IPS DF 6.9 (cell line): ENCODE results near the gene SLC7A10.

ENCODE experiments used
- DNase-seq: peaks from one replicate; pipeline ENCODE4 v3.0.0-alpha.2; 2013; ENCODE audit warnings: low read depth, low spot score
- H3K27ac ChIP-seq: one replicate; pipeline ENCODE4 v1.5.1; 2013; ENCODE audit warnings: low read length, control low read depth
- H3K27me3 ChIP-seq: 2 replicates; pipeline ENCODE4 v1.6.1; 2013; ENCODE audit warnings: mild to moderate bottlenecking, low read length; ENCODE audit not compliant: control insufficient read depth, insufficient read depth
- H3K36me3 ChIP-seq: 2 replicates; pipeline ENCODE4 v1.6.1; 2013; ENCODE audit warnings: low read length; ENCODE audit not compliant: control insufficient read depth, insufficient read depth
- H3K4me1 ChIP-seq: 2 replicates; pipeline ENCODE4 v1.6.1; 2013; ENCODE audit warnings: low read length; ENCODE audit not compliant: control insufficient read depth, insufficient read depth
- H3K4me3 ChIP-seq: 2 replicates; pipeline ENCODE4 v1.5.1; 2013; ENCODE audit warnings: mild to moderate bottlenecking, low read length
- H3K9me3 ChIP-seq: 2 replicates; pipeline ENCODE4 v1.6.1; 2013; ENCODE audit warnings: low read length, inconsistent platforms; ENCODE audit not compliant: control insufficient read depth, insufficient read depth
- WGBS: extraction: QIAGEN DNeasy Blood & Tissue Kit; methylation state at CpG from one replicate; pipeline ENCODE4 v1.1.7; 2013; ENCODE audit warnings: mixed read lengths, missing lambda C conversion rate; ENCODE audit not compliant: insufficient read length, insufficient coverage; 5-methylcytosine and 5-hydroxymethylcytosine counted together

The SLC7A10 gene

DNA sequence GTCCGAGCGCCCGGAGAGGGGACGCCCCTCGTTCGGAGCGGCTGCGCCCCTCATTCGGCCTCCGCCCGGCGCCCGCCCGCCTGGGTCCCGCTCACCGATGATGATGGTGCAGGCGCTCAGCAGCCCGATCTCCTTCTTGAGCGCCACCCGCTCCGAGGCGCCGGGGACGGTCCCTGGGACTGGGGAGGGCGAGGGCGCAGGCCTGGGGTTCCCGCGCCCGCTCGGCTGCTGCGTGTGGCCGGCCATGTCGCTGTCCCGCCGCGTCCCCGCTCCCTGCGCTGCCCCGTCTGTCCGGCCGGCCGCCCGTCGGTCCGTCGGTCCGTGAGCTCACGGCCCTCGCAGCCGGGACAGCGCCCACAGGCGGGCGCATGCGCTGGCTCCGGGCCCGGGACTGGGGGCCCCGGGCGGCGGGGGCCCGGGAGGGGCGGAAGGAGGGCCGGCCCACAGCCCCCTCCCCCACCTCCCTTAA, at the start of gene SLC7A10:
Gene SLC7A10, minus strand, starts transcription at position 393 of the 469 bp plus-strand sequence. Its CDS starts 147 bp downstream, at position 246.
- Histone ChIP-seq H3K4me3 (peak within 1 kb of the TSS; percentile 42; the same call in 1 of the 2 replicates), H3K27ac (no peak within 1 kb of the TSS), H3K27me3 (peaks cover 13% of the 10 kb centered on the region), H3K36me3 (no peaks in the 10 kb centered on the region), H3K4me1 (peaks cover 5% of the 10 kb centered on the region), H3K9me3 (no peaks in the 10 kb centered on the region)
- whole genome bisulfite sequencing: no CpG with 5 or more reads among the region's 62 CpGs
- DNase-seq: no peak

DNA sequence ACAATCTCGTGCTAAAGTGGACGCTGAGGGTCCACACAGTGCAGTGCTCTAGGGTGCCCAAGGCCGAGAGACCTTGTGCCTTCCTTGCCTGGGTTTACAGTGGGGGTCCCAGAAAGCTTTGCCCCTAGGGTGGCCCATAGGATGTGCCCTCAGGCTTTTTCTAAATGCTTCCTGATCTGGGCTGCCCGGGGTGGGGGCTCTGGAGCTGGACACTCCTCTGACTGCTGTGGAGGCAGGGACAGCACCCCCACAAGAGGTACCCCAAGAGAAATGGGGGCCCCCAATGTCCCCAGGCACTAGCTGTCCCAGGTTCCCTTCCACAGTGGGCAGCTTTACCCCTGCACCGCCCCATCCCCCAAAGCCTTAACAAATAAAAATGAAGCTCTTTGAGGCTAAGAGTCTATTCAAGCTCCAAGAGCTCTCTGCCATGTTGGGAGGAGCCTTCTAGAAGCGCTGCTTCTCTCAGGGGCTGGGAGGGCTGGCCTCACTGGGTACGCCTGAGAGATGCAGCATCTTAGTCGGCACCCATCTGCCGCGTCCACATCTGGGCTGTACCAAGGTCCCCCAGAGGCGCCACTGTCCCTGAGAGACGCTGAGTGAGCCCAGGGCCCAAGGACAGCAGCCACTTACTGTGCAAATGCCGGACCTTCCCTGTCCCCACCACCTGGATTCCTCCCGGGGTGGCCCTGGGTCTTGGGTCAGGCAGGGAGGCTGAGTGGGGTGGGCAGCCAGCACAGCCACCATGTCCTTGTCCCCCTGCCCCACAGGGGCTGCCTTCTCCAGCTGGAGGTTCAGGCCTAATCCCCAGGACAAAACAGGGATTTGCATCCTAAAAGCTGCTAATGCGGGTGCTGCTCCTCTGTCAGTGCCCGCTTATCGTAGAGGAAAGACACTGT, 49.3 kb upstream of the SLC7A10 start:
- H3K27ac ChIP-seq: no peak overlapping the region
- WGBS: no CpG with 5 or more reads among the region's 17 CpGs
- DNase-seq: no peak

DNA sequence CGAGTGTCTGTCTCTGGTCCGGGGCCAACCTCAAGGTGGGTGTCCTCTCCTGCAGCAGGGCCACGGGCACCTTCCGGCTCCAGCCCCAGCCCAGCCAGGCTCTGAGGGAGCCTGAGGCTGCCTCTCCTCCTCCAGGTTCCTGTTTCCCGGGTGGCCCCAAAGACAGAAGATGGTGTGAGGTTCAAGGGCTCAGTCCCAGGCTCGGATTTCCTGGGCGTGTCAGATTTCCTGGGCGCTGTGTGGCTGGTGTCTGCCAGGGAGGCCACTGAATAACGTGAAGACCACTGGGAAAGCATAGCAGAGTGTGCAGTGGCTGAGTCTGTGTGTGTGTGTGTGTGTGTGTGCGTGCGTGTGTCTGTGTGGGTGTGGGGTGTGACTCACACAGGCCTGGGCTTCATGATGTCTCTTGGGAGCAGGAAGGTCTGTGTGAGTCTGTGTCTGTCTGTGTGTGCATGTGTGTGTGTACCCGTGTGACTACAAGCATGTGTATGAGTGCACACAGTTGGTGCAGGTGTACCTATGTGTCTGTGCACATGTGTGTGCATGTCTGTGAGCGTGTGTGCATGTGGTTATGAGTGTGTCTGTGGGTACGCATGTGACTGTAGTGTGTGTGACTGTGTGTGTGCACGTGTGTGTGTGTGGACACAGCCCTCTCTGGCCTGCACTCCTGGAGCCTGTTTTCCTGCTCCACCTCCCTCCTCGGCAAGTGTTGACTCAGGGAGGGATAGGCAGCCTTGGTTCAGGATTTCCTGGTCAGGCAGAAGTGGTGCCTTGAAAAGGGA, 48.4 kb upstream of the SLC7A10 start:
- Histone ChIP-seq H3K27me3 (no peaks in the 10 kb centered on the region), H3K27ac (no peak overlapping the region), H3K4me1 (peaks cover 6% of the 10 kb centered on the region), H3K9me3 (no peaks in the 10 kb centered on the region), H3K36me3 (no peaks in the 10 kb centered on the region), H3K4me3 (no peak overlapping the region)
- no peak for DNase-seq
- no CpG with 5 or more reads among the region's 16 CpGs for WGBS

More for the DNA sequence above, 49.3 kb upstream of the SLC7A10 start:
- Histone ChIP-seq H3K36me3 (no peaks in the 10 kb centered on the region), H3K4me3 (no peak overlapping the region), H3K27me3 (no peaks in the 10 kb centered on the region), H3K9me3 (no peaks in the 10 kb centered on the region), H3K4me1 (peaks cover 6% of the 10 kb centered on the region)

DNA sequence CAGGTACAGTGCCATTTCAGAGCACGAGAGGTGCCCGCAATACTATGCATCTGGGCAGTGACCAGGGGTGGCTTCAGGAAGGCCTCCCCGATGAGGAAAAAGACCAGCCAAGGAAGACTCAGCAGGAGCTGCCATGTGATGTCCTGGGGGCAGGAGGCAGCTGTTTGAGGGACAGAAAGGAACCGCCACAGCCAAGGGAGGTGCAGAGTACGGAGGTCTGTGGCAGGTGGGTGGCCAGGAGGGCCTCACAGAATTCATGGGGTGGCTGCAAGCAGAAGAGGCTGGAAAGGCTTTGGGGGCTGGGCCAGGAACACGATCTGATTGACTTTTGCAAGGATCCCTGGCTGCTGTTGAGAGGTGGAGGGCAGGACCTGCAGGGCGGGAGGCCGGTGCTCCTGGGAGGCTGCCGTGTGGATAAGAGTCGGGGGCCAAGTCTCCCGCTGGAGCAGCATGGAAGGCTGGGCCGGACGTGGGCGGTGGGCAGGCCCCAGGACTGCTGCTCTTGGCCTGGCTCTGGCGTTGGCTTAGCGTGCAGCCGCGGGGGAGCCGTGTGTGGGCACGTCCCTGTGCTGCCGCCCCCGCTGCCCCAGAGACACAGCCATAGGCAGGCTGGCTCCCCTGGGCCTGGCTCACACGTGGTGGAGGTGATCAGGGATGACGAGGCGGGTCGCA, 47.6 kb upstream of the SLC7A10 start:
- DNase-seq: no peak
- no peak overlapping the region for H3K27ac ChIP-seq
- WGBS: no CpG with 5 or more reads among the region's 26 CpGs
- no peaks in the 10 kb centered on the region for H3K9me3 ChIP-seq
- no peaks in the 10 kb centered on the region for H3K36me3 ChIP-seq
- no peaks in the 10 kb centered on the region for H3K27me3 ChIP-seq
- H3K4me3 ChIP-seq: no peak overlapping the region
- peaks cover 6% of the 10 kb centered on the region for H3K4me1 ChIP-seq

DNA sequence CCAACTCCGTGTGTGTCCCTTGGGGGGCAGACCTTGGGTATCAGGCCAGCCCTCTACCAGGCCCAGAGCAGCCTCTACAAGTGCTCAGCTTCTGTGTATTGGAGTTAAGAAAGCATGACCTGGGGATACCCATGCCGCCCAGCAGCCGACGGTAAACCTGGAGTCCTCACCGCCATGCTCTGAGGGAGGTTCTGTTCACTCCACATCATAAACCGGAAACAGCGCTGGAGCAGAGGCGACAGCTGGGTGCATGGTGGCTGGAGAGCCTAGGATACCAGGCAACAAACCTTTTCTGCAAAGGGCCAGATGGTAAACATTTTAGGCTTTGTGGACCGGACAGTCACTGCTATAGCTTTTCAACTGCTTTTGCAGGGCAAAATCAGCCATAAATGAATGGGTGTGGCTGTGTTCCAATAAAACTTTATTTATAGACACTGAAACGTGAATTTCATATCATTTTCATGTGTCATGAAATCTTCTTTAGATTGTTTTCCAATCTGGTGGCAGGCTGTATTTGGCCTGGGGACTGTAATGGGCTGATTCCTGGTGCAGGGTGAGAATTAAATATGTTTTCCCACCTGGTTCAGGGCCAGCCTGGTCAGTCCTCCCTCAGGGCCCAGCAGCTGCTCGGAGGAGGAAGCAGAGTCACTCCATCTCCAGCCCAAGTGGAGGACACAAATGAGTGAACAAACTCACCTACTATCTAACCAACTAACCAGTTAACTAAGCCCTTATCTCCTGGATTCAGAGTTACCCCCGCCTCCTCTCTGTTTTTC, 45.8 kb upstream of the SLC7A10 start:
- no peak overlapping the region for H3K4me3 ChIP-seq

DNA sequence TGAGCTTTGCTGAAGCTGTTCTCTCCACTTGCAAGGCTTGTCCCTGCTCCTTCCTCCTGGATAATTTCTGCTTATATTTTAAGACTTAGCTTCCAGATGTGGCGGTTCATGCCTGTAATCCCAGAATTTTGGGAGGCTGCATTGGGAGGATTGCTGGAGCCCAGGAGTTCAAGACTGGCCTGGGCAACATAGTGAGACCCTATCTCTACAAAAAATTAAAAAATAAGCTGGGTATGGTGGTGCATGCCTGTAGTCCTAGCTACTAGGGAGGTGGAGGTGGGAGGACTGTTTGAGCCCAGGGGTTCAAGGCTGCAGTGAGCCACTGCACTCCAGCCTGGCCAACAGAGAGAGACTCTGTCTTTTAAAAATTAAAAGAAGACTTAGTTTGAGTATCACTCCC, 45.1 kb upstream of the SLC7A10 start:
- H3K4me3 ChIP-seq: no peak overlapping the region
- no peak for DNase-seq
- H3K27me3 ChIP-seq: no peaks in the 10 kb centered on the region
- WGBS: no CpG with 5 or more reads among the region's 1 CpG
- no peaks in the 10 kb centered on the region for H3K9me3 ChIP-seq
- H3K4me1 ChIP-seq: peaks cover 6% of the 10 kb centered on the region
- no peak overlapping the region for H3K27ac ChIP-seq
- no peaks in the 10 kb centered on the region for H3K36me3 ChIP-seq

More for the DNA sequence above, 45.8 kb upstream of the SLC7A10 start:
- no peaks in the 10 kb centered on the region for H3K9me3 ChIP-seq
- no peaks in the 10 kb centered on the region for H3K27me3 ChIP-seq
- WGBS: no CpG with 5 or more reads among the region's 12 CpGs
- H3K36me3 ChIP-seq: no peaks in the 10 kb centered on the region
- peaks cover 6% of the 10 kb centered on the region for H3K4me1 ChIP-seq
- no peak for DNase-seq
- no peak overlapping the region for H3K27ac ChIP-seq

DNA sequence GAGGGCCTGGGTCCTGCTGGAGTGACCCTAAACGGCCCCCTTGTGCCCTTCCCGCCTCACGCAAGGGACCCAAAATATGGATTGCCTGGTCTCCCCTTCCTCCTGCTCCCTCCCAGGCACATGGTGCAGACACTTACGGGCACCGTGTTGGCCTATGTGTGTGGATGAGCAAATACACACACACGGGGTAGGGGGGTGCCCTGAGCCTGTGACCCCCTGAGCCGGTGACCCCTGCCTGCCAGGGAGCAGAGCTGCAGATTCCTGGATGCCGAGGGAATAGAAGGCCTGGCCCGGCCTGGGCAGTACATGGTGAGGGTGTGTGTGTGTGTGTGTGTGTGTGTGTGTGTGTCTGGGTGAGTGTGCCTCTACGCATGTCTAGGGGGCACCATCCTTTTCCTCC, 43.4 kb upstream of the SLC7A10 start:
- no peak for DNase-seq

DNA sequence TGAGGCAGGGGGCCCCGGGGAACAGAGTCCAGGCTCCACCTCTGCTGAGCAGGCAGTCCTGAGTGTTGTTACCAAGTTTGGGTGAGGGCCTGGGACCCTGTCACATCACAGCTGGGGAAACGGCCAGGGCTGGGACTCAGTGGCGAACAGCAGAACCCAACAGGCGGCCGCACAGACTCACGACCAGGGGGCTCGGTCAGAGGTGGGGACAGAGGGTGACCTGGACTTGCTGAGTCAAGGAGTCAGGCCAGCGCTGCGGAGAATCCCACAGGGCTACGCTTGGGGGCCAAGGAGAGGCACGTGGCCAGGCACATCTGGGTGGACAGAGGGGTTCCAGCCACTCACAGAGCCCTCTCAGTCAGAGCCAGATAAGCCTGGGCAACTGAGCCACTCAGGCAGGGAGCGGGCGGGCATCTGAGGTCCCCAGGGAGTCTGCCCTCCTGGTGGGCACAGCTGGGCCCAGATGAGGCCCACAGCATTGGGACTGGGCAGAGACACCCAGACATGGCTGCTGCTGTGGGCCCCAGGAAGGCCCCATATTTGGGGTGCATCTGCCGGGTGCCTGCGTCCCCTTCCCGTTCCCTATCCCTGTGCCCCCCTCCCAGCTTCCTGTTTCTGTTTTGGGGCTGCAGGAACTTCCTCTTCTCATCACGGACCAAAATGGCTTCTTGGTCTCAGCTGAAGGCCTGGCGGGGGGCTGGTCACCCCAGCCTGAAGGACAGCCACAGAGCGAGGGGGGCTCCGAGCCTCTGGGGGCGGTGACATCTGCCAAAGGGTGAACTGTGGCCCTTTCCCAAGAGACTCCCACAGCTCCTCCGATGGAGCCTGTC, 42.7 kb upstream of the SLC7A10 start:
- Histone ChIP-seq H3K4me1 (peaks cover 2% of the 10 kb centered on the region; the same call in 1 of the 2 replicates), H3K9me3 (no peaks in the 10 kb centered on the region), H3K36me3 (no peaks in the 10 kb centered on the region), H3K4me3 (no peak overlapping the region), H3K27ac (no peak overlapping the region), H3K27me3 (no peaks in the 10 kb centered on the region)
- no CpG with 5 or more reads among the region's 22 CpGs for WGBS
- no peak for DNase-seq

More for the DNA sequence above, 43.4 kb upstream of the SLC7A10 start:
- H3K27ac ChIP-seq: no peak overlapping the region
- no CpG with 5 or more reads among the region's 10 CpGs for WGBS
- no peaks in the 10 kb centered on the region for H3K36me3 ChIP-seq
- no peaks in the 10 kb centered on the region for H3K27me3 ChIP-seq
- H3K4me1 ChIP-seq: peaks cover 3% of the 10 kb centered on the region; the same call in 1 of the 2 replicates
- H3K4me3 ChIP-seq: no peak overlapping the region
- no peaks in the 10 kb centered on the region for H3K9me3 ChIP-seq

DNA sequence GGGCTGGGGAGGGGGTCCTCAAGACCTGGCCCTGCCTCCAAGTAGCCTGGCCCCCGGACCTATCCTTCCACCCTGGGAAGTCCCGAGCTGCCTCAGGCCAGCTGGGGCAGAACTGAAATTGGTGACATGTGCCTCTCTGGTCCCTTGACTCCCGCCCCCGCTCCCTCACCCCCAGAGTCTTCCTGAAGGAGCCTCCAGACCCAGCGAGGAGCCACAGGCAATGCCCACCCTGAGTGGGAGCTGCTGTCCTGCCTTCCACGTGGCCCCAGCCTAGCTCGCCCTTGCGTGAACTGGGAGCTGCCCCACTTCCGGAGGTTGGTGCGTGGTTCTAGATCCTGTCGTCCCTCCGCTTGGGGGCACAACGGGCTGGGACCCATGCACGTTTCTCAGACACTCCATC, 42.1 kb upstream of the SLC7A10 start:
- H3K4me1 ChIP-seq: no peaks in the 10 kb centered on the region
- no CpG with 5 or more reads among the region's 14 CpGs for WGBS
- H3K27ac ChIP-seq: no peak overlapping the region
- H3K4me3 ChIP-seq: no peak overlapping the region
- H3K27me3 ChIP-seq: no peaks in the 10 kb centered on the region
- no peaks in the 10 kb centered on the region for H3K9me3 ChIP-seq
- H3K36me3 ChIP-seq: no peaks in the 10 kb centered on the region
- no peak for DNase-seq
